Esophagus squamous epithelium (tissue), 5 donors: ENCODE results near the gene DOCK2. TPM values are rescaled to one million over a fixed set of nuclear protein-coding genes. Genes with fewer than 3 reads are reported as not detected.

Experiments
- DNase-seq: peaks from one replicate; lab custom pipeline; 2025; lab: John Stamatoyannopoulos, UW
- H3K27ac ChIP-seq, 4 donors: fragments of 200-600 bp; sonication (generic); one replicate each; pipeline ENCODE4 v1.5.1; 2016 to 2019; ENCODE audit warnings: mild to moderate bottlenecking in 1 of 4
- H3K27me3 ChIP-seq, 4 donors: fragments of 200-600 bp; sonication (generic); 1 replicate in 3 of 4; 2 replicates in 1 of 4; pipeline versions ENCODE4 v1.5.1 to v1.6.0; 2017 to 2021; ENCODE audit warnings: antibody characterized with exemption in 1 of 4
- H3K36me3 ChIP-seq, 3 donors: fragments of 200-600 bp; sonication (generic); one replicate each; pipeline ENCODE4 v1.5.1; 2016 to 2019
- H3K4me1 ChIP-seq, 3 donors: fragments of 200-600 bp; sonication (generic); one replicate each; pipeline ENCODE4 v1.5.1; 2017 to 2019
- H3K4me3 ChIP-seq, 4 donors: fragments of 200-600 bp; sonication (generic); 1 replicate in 3 of 4; 2 replicates in 1 of 4; pipeline ENCODE4 v1.5.1; 2016 to 2019; ENCODE audit warnings: mild to moderate bottlenecking in 2 of 4, moderate library complexity in 1 of 4
- H3K9me3 ChIP-seq, 3 donors: fragments of 200-600 bp; sonication (generic); one replicate each; pipeline ENCODE4 v1.5.1; 2016 to 2019
- POLR2A ChIP-seq, 4 donors: fragments of 450-650 bp; IDR thresholded peaks; one replicate each; pipeline ENCODE4 v1.6.1; 2017; ENCODE audit warnings: antibody characterized with exemption in 4 of 4, mild to moderate bottlenecking in 4 of 4, moderate library complexity in 3 of 4
- WGBS, 2 donors: methylation state at CpG; one replicate each; pipeline ENCODE4 v1.1.5; 2018; 5-methylcytosine and 5-hydroxymethylcytosine counted together
- intact Hi-C: fragments of 100-400 bp; cut with DNase I; formaldehyde crosslinking; loops from one replicate; pipeline ENCODE4 v1.15.0; 2022
- total RNA-seq, 4 donors: library from RNA; depleted of rRNA; stranded (reverse); fragments of >200 nt; gene quantifications; one replicate each; pipeline ENCODE4 v1.1.0, GENCODE V29; 2016
- TF ChIP-seq, protein P1 (sequence below), 6 experiments: fragments of 450-650 bp in 4 of 6; fragments of 200-600 bp in 2 of 6; sonication (generic) in 2 of 6; IDR thresholded peaks; one replicate each; pipeline ENCODE4 v1.5.1; 2016 to 2019; ENCODE audit warnings: antibody characterized with exemption in 6 of 6, mild to moderate bottlenecking in 4 of 6, moderate library complexity in 4 of 6
- donor health status: DM: yes; HTN: yes; CAD: no.

The DOCK2 gene
- total RNA-seq, 4 donors from 2014 or later: 4.1 to 14.5 (median 10.0) TPM

DNA sequence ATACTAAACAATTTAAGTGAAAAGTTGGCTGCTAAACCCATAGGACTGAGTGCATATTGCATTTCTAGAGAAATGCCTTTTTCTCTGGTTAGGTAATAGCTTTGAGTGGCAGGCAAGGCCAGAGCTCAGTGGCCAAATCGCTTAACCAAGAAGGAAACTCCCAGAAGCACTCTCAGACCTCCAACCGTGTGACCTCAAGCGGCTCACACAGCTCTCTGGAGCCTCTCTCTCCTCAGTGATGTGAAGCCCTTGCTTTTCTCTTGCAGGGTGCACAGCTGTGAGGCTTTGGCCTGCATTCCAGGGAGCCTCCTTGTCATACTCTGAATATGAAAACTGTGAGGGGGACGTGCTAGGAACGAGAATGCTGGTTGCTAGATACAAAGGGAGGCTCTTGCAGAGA is 236.6 kb downstream of the DOCK2 start:
- Histone ChIP-seq H3K36me3 (no peaks in the 10 kb centered on the region), H3K27ac (no peak overlapping the region), H3K4me3 (no peak overlapping the region), H3K27me3 (no peaks in the 10 kb centered on the region), H3K4me1 (peaks cover 0 to 2% (median 0%) of the 10 kb centered on the region in 3 donors), H3K9me3 (no peaks in the 10 kb centered on the region)
- intact Hi-C loops: no loop called here
- DNase-seq: no peak
- TF ChIP-seq POLR2A (IDR thresholded peaks at IDR 0.05): no peak
- TF ChIP-seq, protein P1, sequence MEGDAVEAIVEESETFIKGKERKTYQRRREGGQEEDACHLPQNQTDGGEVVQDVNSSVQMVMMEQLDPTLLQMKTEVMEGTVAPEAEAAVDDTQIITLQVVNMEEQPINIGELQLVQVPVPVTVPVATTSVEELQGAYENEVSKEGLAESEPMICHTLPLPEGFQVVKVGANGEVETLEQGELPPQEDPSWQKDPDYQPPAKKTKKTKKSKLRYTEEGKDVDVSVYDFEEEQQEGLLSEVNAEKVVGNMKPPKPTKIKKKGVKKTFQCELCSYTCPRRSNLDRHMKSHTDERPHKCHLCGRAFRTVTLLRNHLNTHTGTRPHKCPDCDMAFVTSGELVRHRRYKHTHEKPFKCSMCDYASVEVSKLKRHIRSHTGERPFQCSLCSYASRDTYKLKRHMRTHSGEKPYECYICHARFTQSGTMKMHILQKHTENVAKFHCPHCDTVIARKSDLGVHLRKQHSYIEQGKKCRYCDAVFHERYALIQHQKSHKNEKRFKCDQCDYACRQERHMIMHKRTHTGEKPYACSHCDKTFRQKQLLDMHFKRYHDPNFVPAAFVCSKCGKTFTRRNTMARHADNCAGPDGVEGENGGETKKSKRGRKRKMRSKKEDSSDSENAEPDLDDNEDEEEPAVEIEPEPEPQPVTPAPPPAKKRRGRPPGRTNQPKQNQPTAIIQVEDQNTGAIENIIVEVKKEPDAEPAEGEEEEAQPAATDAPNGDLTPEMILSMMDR (IDR thresholded peaks at IDR 0.05): no peak
- 51 to 63% methylated on average over 5 of the region's 5 CpGs for WGBS, 2 donors

DNA sequence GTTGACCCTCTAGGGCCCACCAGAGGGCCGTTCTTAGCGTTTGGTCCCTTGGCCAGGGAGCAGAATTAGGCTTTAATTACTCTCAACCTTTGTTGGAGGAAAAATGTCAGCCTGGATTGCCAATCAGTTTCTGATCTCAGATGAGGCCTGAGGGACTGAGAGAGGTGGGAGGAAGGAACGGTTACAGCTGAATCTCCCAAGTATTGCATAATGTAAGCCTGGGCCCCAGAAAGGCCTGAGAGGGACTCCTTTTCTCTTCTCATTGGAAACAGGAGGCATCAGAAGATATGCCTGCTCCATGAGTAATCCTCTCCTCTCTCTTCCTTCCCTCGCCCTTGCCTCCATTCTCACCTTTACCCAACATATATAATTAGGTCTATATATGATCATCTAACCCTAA is 237.5 kb downstream of the DOCK2 start:
- intact Hi-C loops: no loop called here
- peak overlapping the region in 1 of 4 donors; percentile 34 for H3K27ac ChIP-seq
- DNase-seq: no peak
- H3K4me3 ChIP-seq: no peak overlapping the region
- no peaks in the 10 kb centered on the region for H3K36me3 ChIP-seq
- H3K9me3 ChIP-seq: no peaks in the 10 kb centered on the region
- 52 to 77% methylated on average over 4 of the region's 4 CpGs for WGBS, 2 donors
- no peaks in the 10 kb centered on the region for H3K27me3 ChIP-seq
- TF ChIP-seq, protein P1 (IDR thresholded peaks at IDR 0.05): no peak
- TF ChIP-seq POLR2A (IDR thresholded peaks at IDR 0.05): no peak
- peaks cover 0 to 2% (median 0%) of the 10 kb centered on the region in 3 donors for H3K4me1 ChIP-seq

DNA sequence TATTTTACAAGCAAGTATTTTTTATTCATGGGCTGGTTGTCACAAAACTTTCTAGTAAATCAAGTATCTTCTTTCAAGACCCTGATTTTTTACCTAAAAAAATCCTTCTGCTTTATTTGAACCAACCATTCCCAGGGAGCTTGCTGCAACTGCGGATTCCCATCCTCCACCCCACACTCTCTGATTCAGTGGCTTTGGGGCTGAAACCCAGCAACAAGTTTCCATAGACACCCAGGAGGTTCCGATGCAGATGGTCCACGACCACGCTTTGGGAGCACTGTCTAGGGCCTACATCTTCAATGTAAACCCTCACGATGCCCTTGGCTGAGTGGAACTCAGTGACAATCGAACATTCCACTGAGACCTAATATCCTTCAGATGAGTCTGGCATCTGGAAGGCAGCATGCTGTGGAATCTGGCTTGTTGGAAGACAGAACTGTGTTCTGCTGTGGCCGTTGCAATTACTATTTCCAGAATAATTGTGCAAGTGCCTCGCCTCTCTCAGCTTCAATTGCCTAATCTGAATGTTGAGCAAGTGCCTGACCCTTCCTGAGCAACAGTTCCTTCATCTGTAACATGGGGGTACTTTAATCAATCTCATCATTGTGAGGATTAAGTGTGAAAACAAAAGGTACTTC is 238.1 kb downstream of the DOCK2 start:
- H3K4me1 ChIP-seq: peaks cover 0 to 2% (median 0%) of the 10 kb centered on the region in 3 donors
- H3K4me3 ChIP-seq: no peak overlapping the region
- intact Hi-C loops: no loop called here
- 62 to 85% methylated on average over 5 to 8 of the region's 8 CpGs for WGBS, 2 donors
- peak overlapping the region in 2 of 4 donors; percentile 34 to 71 for H3K27ac ChIP-seq
- H3K9me3 ChIP-seq: no peaks in the 10 kb centered on the region
- no peaks in the 10 kb centered on the region for H3K27me3 ChIP-seq
- no peak for TF ChIP-seq POLR2A (IDR thresholded peaks at IDR 0.05)
- TF ChIP-seq, protein P1 (IDR thresholded peaks at IDR 0.05): no peak
- DNase-seq: no peak
- H3K36me3 ChIP-seq: no peaks in the 10 kb centered on the region

DNA sequence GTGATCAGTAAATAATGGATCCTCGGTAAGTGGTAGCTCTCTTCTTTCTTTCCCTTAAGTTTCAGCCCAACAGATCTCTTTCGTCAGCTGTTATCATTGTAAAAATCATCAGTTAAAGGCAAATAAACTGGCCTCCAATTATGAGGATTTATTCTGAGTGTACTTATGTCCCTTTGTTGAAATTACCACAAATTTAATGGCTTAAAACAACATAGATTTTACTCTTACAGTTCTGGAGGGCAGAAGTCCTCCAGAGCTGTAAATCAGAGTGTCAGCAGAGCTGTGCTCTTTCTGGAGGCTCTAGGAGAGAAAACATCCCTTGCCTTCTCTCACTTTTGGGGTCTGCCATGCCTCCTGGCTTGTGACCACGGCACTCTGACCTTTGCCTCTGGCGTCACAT is 238.7 kb downstream of the DOCK2 start:
- Histone ChIP-seq H3K4me3 (no peak overlapping the region), H3K36me3 (no peaks in the 10 kb centered on the region), H3K9me3 (no peaks in the 10 kb centered on the region), H3K27me3 (no peaks in the 10 kb centered on the region), H3K27ac (peak overlapping the region in 2 of 4 donors; percentile 22 to 71), H3K4me1 (peaks cover 0 to 2% (median 0%) of the 10 kb centered on the region in 3 donors)
- intact Hi-C loops: no loop called here
- DNase-seq: no peak
- 72% methylated on average over 4 of the region's 4 CpGs for WGBS, 2 donors
- TF ChIP-seq, protein P1 (IDR thresholded peaks at IDR 0.05): no peak
- TF ChIP-seq POLR2A (IDR thresholded peaks at IDR 0.05): no peak

DNA sequence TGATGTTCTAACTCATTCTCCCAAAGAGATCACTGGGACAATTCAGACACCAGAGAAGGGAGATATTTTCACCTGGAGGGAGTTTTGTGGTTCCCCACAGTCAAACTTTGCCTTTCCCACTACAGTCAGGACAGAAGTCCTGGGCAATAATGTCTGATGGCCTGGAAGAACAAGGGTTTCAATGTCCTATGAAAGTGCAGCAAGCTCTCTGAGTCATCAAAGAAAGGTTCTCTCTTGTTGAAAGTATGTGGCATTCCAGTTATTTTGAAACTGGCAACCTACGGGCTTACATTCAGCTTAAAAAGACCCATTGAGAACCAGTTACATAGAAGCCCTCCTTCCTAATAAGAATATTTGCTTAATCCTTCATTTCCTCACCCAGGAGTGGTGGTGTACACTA is 239.3 kb downstream of the DOCK2 start:
- Histone ChIP-seq H3K4me3 (no peak overlapping the region), H3K36me3 (no peaks in the 10 kb centered on the region), H3K27ac (peak overlapping the region in 1 of 4 donors; percentile 22), H3K9me3 (no peaks in the 10 kb centered on the region), H3K4me1 (peaks cover 0 to 2% (median 0%) of the 10 kb centered on the region in 3 donors), H3K27me3 (no peaks in the 10 kb centered on the region)
- intact Hi-C loops: no loop called here
- no peak for DNase-seq
- TF ChIP-seq POLR2A (IDR thresholded peaks at IDR 0.05): no peak
- TF ChIP-seq, protein P1 (IDR thresholded peaks at IDR 0.05): no peak
- WGBS, 2 donors: 53 to 58% methylated on average over 1 of the region's 1 CpG
